Liver (tissue), 9 donors: Measurements from ENCODE around the gene DTYMK. TPM values are rescaled to one million over a fixed set of nuclear protein-coding genes. Genes with fewer than 3 reads are reported as not detected.

ENCODE experiments used
- DNase-seq: peaks from one replicate; pipeline ENCODE4 v3.0.0-alpha.2; 2017; ENCODE audit warnings: low spot score
- H3K27ac ChIP-seq, 2 donors: one replicate each; pipeline ENCODE4 v1.7.0; 2013; ENCODE audit warnings: inconsistent platforms in 2 of 2, low read length in 2 of 2, control low read depth in 1 of 2, low read depth in 1 of 2, mild to moderate bottlenecking in 1 of 2
- H3K27me3 ChIP-seq, 4 donors: one replicate each; pipeline versions ENCODE4 v1.6.1 to v1.7.0; 2013; ENCODE audit warnings: low read length in 3 of 4, inconsistent platforms in 1 of 4, mild to moderate bottlenecking in 1 of 4, moderate library complexity in 1 of 4; ENCODE audit not compliant: control insufficient read depth in 4 of 4, insufficient read depth in 4 of 4
- H3K36me3 ChIP-seq, 4 donors: one replicate each; pipeline versions ENCODE4 v1.6.1 to v1.7.0; 2013; ENCODE audit warnings: low read length in 3 of 4, mild to moderate bottlenecking in 3 of 4, low read depth in 1 of 4, moderate library complexity in 1 of 4; ENCODE audit not compliant: control insufficient read depth in 4 of 4, insufficient read depth in 3 of 4
- H3K4me1 ChIP-seq, 4 donors: one replicate each; pipeline versions ENCODE4 v1.6.1 to v1.7.0; 2013; ENCODE audit warnings: low read length in 3 of 4, mild to moderate bottlenecking in 3 of 4, moderate library complexity in 1 of 4; ENCODE audit not compliant: control insufficient read depth in 4 of 4, insufficient read depth in 4 of 4
- H3K4me3 ChIP-seq, 3 donors: one replicate each; pipeline versions ENCODE4 v1.6.1 to v1.7.0; 2013; ENCODE audit warnings: low read length in 3 of 3, control low read depth in 1 of 3, low read depth in 1 of 3, mild to moderate bottlenecking in 1 of 3
- H3K9ac ChIP-seq, 2 donors: one replicate each; pipeline ENCODE4 v1.7.0; 2013; ENCODE audit warnings: low read length in 2 of 2, mild to moderate bottlenecking in 2 of 2, moderate library complexity in 2 of 2, control low read depth in 1 of 2, low read depth in 1 of 2
- H3K9me3 ChIP-seq, 4 donors: one replicate each; pipeline versions ENCODE4 v1.6.1 to v1.7.0; 2013; ENCODE audit warnings: low read length in 3 of 4; ENCODE audit not compliant: control insufficient read depth in 4 of 4
- EGR1 ChIP-seq, 2 donors: IDR thresholded peaks; 2 replicates each; pipeline ENCODE4 v1.6.1; 2016 to 2018; ENCODE audit warnings: antibody characterized with exemption in 2 of 2, low read depth in 2 of 2
- FOXA1 ChIP-seq: IDR thresholded peaks from 2 replicates; pipeline ENCODE4 v1.6.1; 2016; ENCODE audit warnings: antibody characterized with exemption
- FOXA2 ChIP-seq: IDR thresholded peaks from 2 replicates; pipeline ENCODE4 v1.6.1; 2016; ENCODE audit warnings: antibody characterized with exemption
- GABPA ChIP-seq, 2 donors: IDR thresholded peaks in 1 of 2; conservative IDR thresholded peaks in 1 of 2; 2 replicates each; pipeline ENCODE4 v1.6.1; 2016; ENCODE audit warnings: antibody characterized with exemption in 2 of 2, mild to moderate bottlenecking in 1 of 2, moderate library complexity in 1 of 2
- HNF4A ChIP-seq, 2 donors: conservative IDR thresholded peaks; 2 replicates each; pipeline ENCODE4 v1.6.1; 2016; ENCODE audit warnings: antibody characterized with exemption in 2 of 2, mild to moderate bottlenecking in 2 of 2
- HNF4G ChIP-seq: IDR thresholded peaks from 2 replicates; pipeline ENCODE4 v1.6.1; 2016; ENCODE audit warnings: antibody characterized with exemption
- JUND ChIP-seq, 2 donors: IDR thresholded peaks; 2 replicates each; pipeline ENCODE4 v1.6.1; 2016; ENCODE audit warnings: antibody characterized with exemption in 2 of 2
- NR2F2 ChIP-seq: IDR thresholded peaks from 2 replicates; pipeline ENCODE4 v1.6.1; 2016; ENCODE audit warnings: antibody characterized with exemption
- RAD21 ChIP-seq, 2 donors: IDR thresholded peaks; 2 replicates each; pipeline ENCODE4 v1.6.1; 2016; ENCODE audit warnings: antibody characterized with exemption in 2 of 2, mild to moderate bottlenecking in 2 of 2
- REST ChIP-seq: IDR thresholded peaks from 2 replicates; pipeline ENCODE4 v1.6.1; 2016; ENCODE audit warnings: antibody characterized with exemption, mild to moderate bottlenecking
- RXRA ChIP-seq, 2 donors: IDR thresholded peaks; 2 replicates each; pipeline ENCODE4 v1.6.1; 2017 to 2018; ENCODE audit warnings: antibody characterized with exemption in 2 of 2, mild to moderate bottlenecking in 1 of 2
- TAF1 ChIP-seq: conservative IDR thresholded peaks from 2 replicates; pipeline ENCODE4 v1.6.1; 2016; ENCODE audit warnings: antibody characterized with exemption, mild to moderate bottlenecking
- YY1 ChIP-seq: IDR thresholded peaks from 2 replicates; pipeline ENCODE4 v1.6.1; 2016; ENCODE audit warnings: antibody characterized with exemption, mild to moderate bottlenecking
- ZBTB33 ChIP-seq: IDR thresholded peaks from 2 replicates; pipeline ENCODE4 v1.6.1; 2016; ENCODE audit warnings: antibody characterized with exemption
- WGBS: extraction: QIAGEN DNeasy Blood & Tissue Kit; methylation state at CpG from one replicate; pipeline ENCODE4 v1.1.7; 2013; 5-methylcytosine and 5-hydroxymethylcytosine counted together
- polyA plus RNA-seq, 2 donors: library from polyadenylated mRNA; stranded (reverse) in 1 of 2; unstranded in 1 of 2; fragments of 200-250 nt in 1 of 2; fragments of >200 nt in 1 of 2; fragmentation: Nextera tagmentation in 1 of 2; extraction: Ambion mirVana in 1 of 2; gene quantifications; one replicate each; pipeline versions ENCODE4 v1.2.1 to v1.2.3, GENCODE V29; 2013 to 2015
- total RNA-seq, 2 donors: library from RNA; depleted of rRNA; stranded (reverse); fragments of >200 nt; gene quantifications; one replicate each; pipeline ENCODE4 v1.2.3, GENCODE V29; 2014
- TF ChIP-seq, protein P1 (sequence below): fragments of 150-350 bp; IDR thresholded peaks from 2 replicates; pipeline ENCODE4 v1.5.1; 2017; ENCODE audit warnings: improper control_type of control experiment, low read depth, low read length; ENCODE audit not compliant: missing input control
- TF ChIP-seq, protein P2 (sequence below): IDR thresholded peaks from 2 replicates; pipeline ENCODE4 v1.6.1; 2016; ENCODE audit warnings: antibody characterized with exemption
- TF ChIP-seq, protein P3 (sequence below): IDR thresholded peaks from 2 replicates; pipeline ENCODE4 v1.6.1; 2016; ENCODE audit warnings: antibody characterized with exemption
- donor health status: healthy.
- donor health status: healthy.
- donor health status: healthy.
- donor health status: healthy.
- donor health status: healthy.

The DTYMK gene
- total and polyA plus RNA-seq, 4 donors, result 5.5 to 17.7 (median 14.5) TPM

DNA sequence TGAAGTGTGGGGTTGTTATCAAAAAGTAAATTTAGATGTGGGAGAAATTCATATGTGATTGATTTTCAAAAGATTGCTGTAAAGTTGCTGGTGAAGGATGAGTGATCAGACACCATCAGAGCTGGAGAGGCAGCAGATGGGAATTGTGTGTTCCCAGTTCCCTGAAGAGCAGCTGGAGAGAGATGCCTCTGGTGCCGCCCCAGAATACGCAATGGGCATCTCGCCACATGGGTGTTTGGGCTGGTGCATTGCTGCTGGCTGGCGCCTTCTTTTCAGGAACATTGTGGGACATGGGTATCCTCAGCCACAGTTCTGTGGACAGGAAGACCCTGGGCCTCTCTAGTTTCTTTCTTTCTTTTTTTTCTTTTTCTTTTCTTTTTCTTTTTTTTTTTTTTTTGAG lies 37.2 kb downstream of the DTYMK start:
- Histone ChIP-seq H3K4me3 (no peak overlapping the region), H3K4me1 (peaks cover 0 to 6% (median 3%) of the 10 kb centered on the region in 4 donors), H3K27ac (no peak overlapping the region), H3K36me3 (peaks cover 5 to 27% (median 15%) of the 10 kb centered on the region in 4 donors), H3K9me3 (no peaks in the 10 kb centered on the region), H3K9ac (no peak overlapping the region), H3K27me3 (no peaks in the 10 kb centered on the region)
- 85% methylated on average over 4 of the region's 4 CpGs for WGBS
- TF ChIP-seq, protein P1, sequence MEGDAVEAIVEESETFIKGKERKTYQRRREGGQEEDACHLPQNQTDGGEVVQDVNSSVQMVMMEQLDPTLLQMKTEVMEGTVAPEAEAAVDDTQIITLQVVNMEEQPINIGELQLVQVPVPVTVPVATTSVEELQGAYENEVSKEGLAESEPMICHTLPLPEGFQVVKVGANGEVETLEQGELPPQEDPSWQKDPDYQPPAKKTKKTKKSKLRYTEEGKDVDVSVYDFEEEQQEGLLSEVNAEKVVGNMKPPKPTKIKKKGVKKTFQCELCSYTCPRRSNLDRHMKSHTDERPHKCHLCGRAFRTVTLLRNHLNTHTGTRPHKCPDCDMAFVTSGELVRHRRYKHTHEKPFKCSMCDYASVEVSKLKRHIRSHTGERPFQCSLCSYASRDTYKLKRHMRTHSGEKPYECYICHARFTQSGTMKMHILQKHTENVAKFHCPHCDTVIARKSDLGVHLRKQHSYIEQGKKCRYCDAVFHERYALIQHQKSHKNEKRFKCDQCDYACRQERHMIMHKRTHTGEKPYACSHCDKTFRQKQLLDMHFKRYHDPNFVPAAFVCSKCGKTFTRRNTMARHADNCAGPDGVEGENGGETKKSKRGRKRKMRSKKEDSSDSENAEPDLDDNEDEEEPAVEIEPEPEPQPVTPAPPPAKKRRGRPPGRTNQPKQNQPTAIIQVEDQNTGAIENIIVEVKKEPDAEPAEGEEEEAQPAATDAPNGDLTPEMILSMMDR, result no peak
- TF ChIP-seq GABPA (IDR thresholded peaks at IDR 0.05 in 1 of 2, conservative IDR thresholded peaks at IDR 0.05 in 1 of 2) (no peak), YY1 (no peak), HNF4A (conservative IDR thresholded peaks at IDR 0.05) (no peak), ZBTB33 (no peak), RAD21 (IDR thresholded peaks at IDR 0.05) (no peak), RXRA (IDR thresholded peaks at IDR 0.05) (no peak), HNF4G (no peak)
- TF ChIP-seq, protein P2, sequence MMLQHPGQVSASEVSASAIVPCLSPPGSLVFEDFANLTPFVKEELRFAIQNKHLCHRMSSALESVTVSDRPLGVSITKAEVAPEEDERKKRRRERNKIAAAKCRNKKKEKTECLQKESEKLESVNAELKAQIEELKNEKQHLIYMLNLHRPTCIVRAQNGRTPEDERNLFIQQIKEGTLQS, result no peak
- no peak for DNase-seq

DNA sequence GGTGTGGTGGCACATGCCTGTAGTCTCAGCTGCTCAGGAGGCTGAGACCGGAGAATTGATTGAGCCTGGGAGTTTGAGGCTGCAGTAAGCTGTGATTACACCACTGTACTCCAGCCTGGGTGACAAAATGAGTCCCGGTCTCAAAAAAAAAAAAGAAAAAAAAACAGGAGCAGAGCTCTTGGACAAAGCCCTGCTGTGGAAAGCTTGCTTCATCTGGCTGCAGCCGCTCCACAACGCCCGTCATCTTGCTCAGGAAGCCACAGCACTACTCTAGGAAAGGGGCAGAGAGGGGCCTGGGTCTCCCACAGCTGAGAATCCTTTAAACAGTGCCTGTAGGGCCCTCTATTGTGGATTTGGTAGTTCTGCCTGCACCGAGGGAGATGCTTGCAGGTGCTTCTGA lies 38.2 kb downstream of the DTYMK start:
- no peaks in the 10 kb centered on the region for H3K9me3 ChIP-seq
- H3K36me3 ChIP-seq, result peaks cover 5 to 25% (median 13%) of the 10 kb centered on the region in 4 donors
- TF ChIP-seq RXRA (IDR thresholded peaks at IDR 0.05) (no peak), JUND (IDR thresholded peaks at IDR 0.05) (no peak), NR2F2 (no peak), REST (no peak), FOXA2 (no peak), GABPA (IDR thresholded peaks at IDR 0.05 in 1 of 2, conservative IDR thresholded peaks at IDR 0.05 in 1 of 2) (no peak), EGR1 (IDR thresholded peaks at IDR 0.05; ENCODE audit: low read depth in 2 of 2) (no peak), FOXA1 (no peak), TAF1 (no peak), YY1 (no peak), HNF4G (no peak), ZBTB33 (no peak), RAD21 (IDR thresholded peaks at IDR 0.05) (no peak), HNF4A (conservative IDR thresholded peaks at IDR 0.05) (no peak)
- TF ChIP-seq, protein P2, result no peak
- TF ChIP-seq, protein P3, sequence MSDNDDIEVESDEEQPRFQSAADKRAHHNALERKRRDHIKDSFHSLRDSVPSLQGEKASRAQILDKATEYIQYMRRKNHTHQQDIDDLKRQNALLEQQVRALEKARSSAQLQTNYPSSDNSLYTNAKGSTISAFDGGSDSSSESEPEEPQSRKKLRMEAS, result no peak
- TF ChIP-seq, protein P1, result no peak
- no peak overlapping the region for H3K9ac ChIP-seq
- WGBS, result 89% methylated on average over 6 of the region's 6 CpGs
- no peak overlapping the region for H3K27ac ChIP-seq
- peaks cover 0 to 6% (median 3%) of the 10 kb centered on the region in 4 donors for H3K4me1 ChIP-seq
- H3K4me3 ChIP-seq, result no peak overlapping the region
- no peak for DNase-seq
- H3K27me3 ChIP-seq, result no peaks in the 10 kb centered on the region
